Daoy (cell line): ENCODE results near the gene FAM169A. TPM values are rescaled to one million over a fixed set of nuclear protein-coding genes. Genes with fewer than 3 reads are reported as not detected.

Experiments used
- total RNA-seq: library from RNA; depleted of rRNA; stranded (reverse); fragments of >200 nt; shearing (Covaris generic); gene quantifications from 2 replicates; pipeline ENCODE4 v1.2.3, GENCODE V29; 2014; rRNA removed

The FAM169A gene
- total RNA-seq, 1 experiment from 2014 or later = 26.8 TPM

Other genes with a start within 250 kb of the FAM169A start
- 66.7 and 74.6 TPM in 2 replicates for gene ENC1, start 225.7 kb downstream of the FAM169A start, total RNA-seq
- gene HEXB, start 181.2 kb downstream of the FAM169A start, total RNA-seq = 125 and 150 TPM in 2 replicates
- gene GFM2, start 99.3 kb downstream of the FAM169A start, total RNA-seq = 43.9 and 48.1 TPM in 2 replicates
- 210 and 260 TPM in 2 replicates for gene NSA2, start 99.1 kb downstream of the FAM169A start, total RNA-seq
- 1.7 and 1.9 TPM in 2 replicates for gene GCNT4, start 186.2 kb upstream of the FAM169A start, total RNA-seq